Measurements from ENCODE around the gene EXOC4.
"Not testable (repeated sequence)": the region's sequence is repeated elsewhere in the genome, so short reads cannot be mapped to it uniquely, and the experiment has no call there.

EXOC4 gene

GRCh38 chr7:133885213-133885612, 632.3 kb downstream of the EXOC4 start:
- Mint-ChIP-seq H3K27ac (no peak overlapping the region), H3K4me1 (no peaks in the 10 kb centered on the region), H3K27me3 (ENCODE audit: low read depth) (no peaks in the 10 kb centered on the region), H3K4me3 (no peak overlapping the region), H3K9me3 (peaks cover 2% of the 10 kb centered on the region), H3K36me3 (ENCODE audit: low read depth) (peaks cover 3% of the 10 kb centered on the region)
- TF ChIP-seq CTCF (IDR thresholded peaks at IDR 0.05; ENCODE audit: unreplicated experiment in 3 of 3) = no peak

DNA sequence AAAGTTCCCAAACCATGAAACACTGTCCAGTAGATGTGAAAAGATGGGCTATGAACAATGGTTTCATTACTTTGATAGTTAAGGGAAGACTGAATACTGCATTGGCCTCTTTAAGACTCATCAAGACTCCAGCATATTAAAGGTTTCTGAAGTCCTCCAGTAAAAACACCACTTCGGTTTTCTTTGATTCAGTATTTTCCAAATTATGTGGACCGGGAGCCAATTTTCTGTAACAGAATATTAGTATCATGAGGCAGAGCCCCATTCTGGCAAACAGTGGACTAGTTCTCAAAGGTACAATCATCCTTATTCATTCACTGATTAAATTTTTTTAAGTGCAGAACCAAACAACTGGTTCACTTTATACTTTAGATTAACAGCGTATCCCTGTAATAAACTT, 633.2 kb downstream of the EXOC4 start:
- Mint-ChIP-seq H3K36me3 (ENCODE audit: low read depth) (peaks cover 3% of the 10 kb centered on the region), H3K27me3 (ENCODE audit: low read depth) (no peaks in the 10 kb centered on the region), H3K27ac (no peak overlapping the region), H3K4me3 (no peak overlapping the region), H3K9me3 (peaks cover 2% of the 10 kb centered on the region), H3K4me1 (no peaks in the 10 kb centered on the region)
- no peak for TF ChIP-seq CTCF (IDR thresholded peaks at IDR 0.05; ENCODE audit: unreplicated experiment in 3 of 3)

DNA sequence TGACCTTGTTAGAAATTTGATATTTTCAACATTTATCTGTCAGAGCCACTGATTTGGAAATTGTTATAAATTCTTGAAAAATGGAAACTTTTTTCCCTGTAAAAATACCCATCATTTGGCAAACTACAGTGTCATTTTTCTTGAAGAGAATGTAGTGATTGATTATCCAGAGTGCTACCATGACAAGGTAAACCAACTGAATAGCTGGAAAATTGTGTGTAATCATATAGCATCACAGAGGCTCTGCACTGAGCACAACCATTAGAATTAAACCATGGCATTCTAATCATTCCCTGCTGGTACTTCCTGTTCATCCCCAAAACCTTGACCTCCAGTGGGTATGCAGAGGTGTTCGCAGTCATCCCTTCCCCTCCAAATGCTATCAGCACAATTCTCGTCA, 633.9 kb downstream of the EXOC4 start:
- no peak overlapping the region for H3K4me3 Mint-ChIP-seq
- TF ChIP-seq CTCF (IDR thresholded peaks at IDR 0.05; ENCODE audit: unreplicated experiment in 3 of 3) = no peak
- H3K36me3 Mint-ChIP-seq (ENCODE audit: low read depth) = peaks cover 3% of the 10 kb centered on the region
- no peaks in the 10 kb centered on the region for H3K27me3 Mint-ChIP-seq (ENCODE audit: low read depth)
- no peaks in the 10 kb centered on the region for H3K4me1 Mint-ChIP-seq
- H3K9me3 Mint-ChIP-seq = peaks cover 2% of the 10 kb centered on the region
- no peak overlapping the region for H3K27ac Mint-ChIP-seq

DNA sequence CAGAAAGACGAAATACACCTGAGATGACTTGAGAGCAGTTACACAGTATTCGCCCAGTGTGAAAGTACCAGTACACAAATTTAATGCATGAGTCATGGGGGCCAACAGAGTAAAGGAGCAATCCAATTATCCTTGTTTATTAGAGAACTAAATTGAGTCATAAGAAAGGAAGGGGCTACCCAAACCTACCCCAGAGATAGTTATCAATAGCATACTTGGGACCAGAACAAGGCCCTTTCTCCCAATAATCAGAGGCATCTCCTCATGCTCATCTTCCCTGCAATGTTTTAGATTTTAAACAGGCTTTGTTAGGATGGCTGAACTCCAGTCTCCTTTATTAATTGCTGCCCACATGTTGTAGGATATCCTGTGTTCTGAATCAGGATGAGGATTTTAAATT, 634.6 kb downstream of the EXOC4 start:
- no peaks in the 10 kb centered on the region for H3K27me3 Mint-ChIP-seq (ENCODE audit: low read depth)
- H3K36me3 Mint-ChIP-seq (ENCODE audit: low read depth) = peaks cover 3% of the 10 kb centered on the region
- TF ChIP-seq CTCF (IDR thresholded peaks at IDR 0.05; ENCODE audit: unreplicated experiment in 3 of 3) = no peak
- H3K9me3 Mint-ChIP-seq = peaks cover 2% of the 10 kb centered on the region
- H3K27ac Mint-ChIP-seq = peak overlapping the region in 1 of 3 experiments; percentile 53
- no peaks in the 10 kb centered on the region for H3K4me1 Mint-ChIP-seq
- no peak overlapping the region for H3K4me3 Mint-ChIP-seq

DNA sequence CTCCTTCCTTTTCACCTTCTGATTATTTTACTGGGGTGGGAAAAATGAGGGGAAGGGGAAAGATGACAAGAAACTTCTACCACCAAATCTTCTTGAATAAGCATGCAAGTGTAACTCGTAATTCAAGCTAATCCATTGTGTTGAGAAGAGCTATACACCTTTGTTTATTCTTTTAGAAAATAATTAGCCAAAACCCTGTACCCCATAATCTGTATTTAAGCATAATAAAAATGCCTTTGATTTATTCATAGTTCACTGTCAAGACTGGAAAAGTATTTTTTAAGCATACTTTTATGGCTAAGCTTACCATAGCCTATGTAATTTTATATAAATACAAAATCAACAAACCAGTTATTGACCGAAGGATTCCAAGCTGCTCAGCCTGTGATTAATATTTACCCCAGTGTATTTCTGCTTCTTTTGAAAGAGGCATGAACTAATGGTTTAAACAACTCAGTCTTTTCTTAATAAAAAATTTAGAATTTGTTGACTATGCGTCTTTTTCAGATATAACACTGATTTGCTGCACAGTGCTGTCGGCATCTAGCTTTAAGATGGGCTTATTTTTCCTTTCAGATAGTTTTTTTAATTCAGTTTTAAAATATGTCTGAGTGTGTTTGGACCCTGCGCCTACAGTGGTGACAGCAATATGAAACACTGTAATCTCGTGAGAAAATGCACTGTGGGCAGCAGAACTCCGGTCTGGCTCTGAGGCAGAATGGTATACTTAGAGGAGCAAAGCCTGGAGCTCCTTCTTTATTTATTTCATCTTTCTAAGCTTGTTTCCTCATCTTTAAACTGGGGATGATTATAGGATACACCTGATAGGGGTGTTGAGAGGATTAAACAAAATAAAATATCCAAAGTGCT, 635.4 kb downstream of the EXOC4 start:
- no peaks in the 10 kb centered on the region for H3K4me1 Mint-ChIP-seq
- no peak overlapping the region for H3K4me3 Mint-ChIP-seq
- H3K36me3 Mint-ChIP-seq (ENCODE audit: low read depth) = peaks cover 3% of the 10 kb centered on the region
- no peak for TF ChIP-seq CTCF (IDR thresholded peaks at IDR 0.05; ENCODE audit: unreplicated experiment in 3 of 3)
- H3K9me3 Mint-ChIP-seq = peaks cover 2% of the 10 kb centered on the region
- H3K27ac Mint-ChIP-seq = peak overlapping the region in 1 of 3 experiments; percentile 53
- H3K27me3 Mint-ChIP-seq (ENCODE audit: low read depth) = no peaks in the 10 kb centered on the region

- peaks cover 12% of the 10 kb centered on the region for H3K36me3 Mint-ChIP-seq (ENCODE audit: low read depth)
- H3K27ac Mint-ChIP-seq = no peak overlapping the region
- no peaks in the 10 kb centered on the region for H3K9me3 Mint-ChIP-seq
- no peak overlapping the region for H3K4me3 Mint-ChIP-seq
- H3K27me3 Mint-ChIP-seq (ENCODE audit: low read depth) = no peaks in the 10 kb centered on the region
- no peaks in the 10 kb centered on the region for H3K4me1 Mint-ChIP-seq
- no peak for TF ChIP-seq CTCF (IDR thresholded peaks at IDR 0.05; ENCODE audit: unreplicated experiment in 3 of 3)
These were observed 651.9 kb downstream of the EXOC4 start for GRCh38 chr7:133904776-133905175.

GRCh38 chr7:133906553-133906952, 653.7 kb downstream of the EXOC4 start:
- peaks cover 12% of the 10 kb centered on the region for H3K36me3 Mint-ChIP-seq (ENCODE audit: low read depth)
- H3K4me1 Mint-ChIP-seq; H3K9me3 Mint-ChIP-seq; H3K27ac Mint-ChIP-seq; H3K27me3 Mint-ChIP-seq (ENCODE audit: low read depth); H3K4me3 Mint-ChIP-seq: not testable (repeated sequence)

All from nephron (organoid).